ENCODE results near the gene THSD4.

- no peak for TF ChIP-seq CTCF (conservative IDR thresholded peaks at IDR 0.05 in 1 of 2, IDR thresholded peaks at IDR 0.05 in 1 of 2; ENCODE audit: low read depth in 1 of 2, low read length in 2 of 2)
- TF ChIP-seq EZH2 (IDR thresholded peaks at IDR 0.05; ENCODE audit: low read length, missing control alignments): no peak
Measured at GRCh38 chr15:71078506-71079207, 36.6 kb upstream of the THSD4 start.

Measured in fibroblast of lung (primary cell).